Kidney capillary endothelial cell (primary cell): ENCODE results near the gene PTPRE.
A peak's percentile ranks its signal among the peaks of the same experiment; 100 is the strongest.

ENCODE experiments used
- DNase-seq: peaks from one replicate; pipeline ENCODE4 v3.0.0-alpha.2; 2018; ENCODE audit warnings: low spot score

PTPRE gene

GRCh38 chr10:127882801-127883459 lies 24.0 kb upstream of the PTPRE start:
- DNase-seq = no peak

GRCh38 chr10:127883516-127883915 lies 23.4 kb upstream of the PTPRE start:
- no peak for DNase-seq

- DNase-seq = no peak
Observed at GRCh38 chr10:127884501-127884900, 22.4 kb upstream of the PTPRE start.

- no peak for DNase-seq
Observed at GRCh38 chr10:127886371-127887051, 20.4 kb upstream of the PTPRE start.

GRCh38 chr10:127887541-127888415 lies 19.1 kb upstream of the PTPRE start:
- DNase-seq = no peak

DNA sequence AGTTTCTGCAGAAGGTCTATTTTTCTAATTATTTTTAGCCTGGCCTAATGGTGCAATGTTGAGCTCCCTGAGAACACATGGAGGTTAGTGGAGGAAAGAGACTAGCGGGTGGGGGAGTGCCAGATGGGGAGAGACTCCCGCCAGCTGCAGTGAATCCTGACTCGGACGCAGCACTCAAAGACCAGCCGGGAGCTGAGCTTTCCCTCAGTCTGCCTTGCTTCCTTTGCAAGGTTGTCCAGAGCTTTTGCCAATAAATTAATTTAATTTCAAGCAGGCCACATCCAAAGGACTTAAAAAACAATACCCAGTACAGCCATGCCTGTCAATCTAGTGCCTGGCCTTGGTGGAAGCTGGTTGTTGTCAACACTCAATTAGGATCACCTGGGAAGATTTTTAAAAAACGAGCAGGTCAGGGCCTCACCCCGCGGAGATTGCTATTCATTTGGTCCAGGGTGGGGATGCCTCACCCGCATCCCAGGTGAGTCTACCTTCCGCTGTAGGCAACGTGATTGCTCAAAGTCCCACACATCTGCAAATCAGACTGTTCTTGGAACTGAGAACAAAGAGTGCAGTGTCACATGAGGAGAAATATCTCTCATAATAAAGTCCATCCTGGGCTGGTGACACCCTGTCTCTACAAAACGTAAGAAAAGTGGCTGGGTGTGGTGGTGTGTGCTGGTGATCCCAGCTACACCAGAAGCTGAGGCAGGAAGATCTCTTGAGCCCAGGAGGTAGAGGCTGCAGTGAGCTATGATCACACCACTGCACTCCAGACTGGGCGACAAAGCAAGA lies 18.2 kb upstream of the PTPRE start:
- no peak for DNase-seq

DNA sequence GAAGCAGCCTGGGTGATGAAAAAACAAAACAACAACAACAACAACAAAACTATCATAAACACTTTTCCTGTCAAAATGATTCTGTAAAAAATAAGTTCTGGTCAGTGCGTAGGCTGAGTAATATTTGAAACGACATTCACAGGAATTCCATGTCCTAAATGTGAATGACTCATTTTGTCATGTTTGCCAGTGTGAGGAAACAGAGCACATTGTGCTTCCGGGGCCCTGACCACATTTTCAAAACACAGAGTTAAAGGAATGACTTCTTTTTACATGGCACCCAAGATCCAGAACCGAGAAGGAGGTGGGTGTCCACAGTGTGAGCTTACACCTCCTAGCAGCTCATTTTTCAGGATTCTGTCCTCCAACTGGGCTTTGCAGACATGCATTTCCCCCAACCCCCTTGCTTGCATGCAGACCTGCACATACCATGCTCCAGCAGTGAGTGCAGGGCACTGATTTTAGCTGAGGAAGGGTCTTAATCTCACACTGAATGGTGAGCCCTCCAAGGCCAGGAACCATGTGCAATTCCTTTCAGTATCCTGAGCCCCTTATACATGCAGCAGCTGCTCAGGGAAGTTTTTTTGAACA lies 17.2 kb upstream of the PTPRE start:
- DNase-seq = peak; percentile 74

DNA sequence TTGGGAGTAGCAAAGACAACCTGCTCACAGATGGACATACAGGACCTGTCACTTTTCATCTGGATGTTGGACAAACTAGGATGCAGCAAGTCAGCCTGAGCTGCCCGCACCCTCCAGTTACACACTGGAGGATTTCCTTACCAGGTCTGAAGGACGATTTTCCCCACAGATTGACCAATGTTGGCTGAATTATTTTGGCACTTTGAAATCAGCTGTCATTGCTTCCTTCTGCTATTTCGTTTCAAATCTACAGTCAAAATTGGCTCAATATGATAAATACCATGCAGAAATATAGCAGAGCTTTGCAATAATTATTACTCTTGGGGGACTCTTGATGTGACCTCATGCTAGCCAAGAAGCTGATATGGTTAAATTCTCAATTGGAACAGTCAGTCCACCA lies 16.7 kb upstream of the PTPRE start:
- no peak for DNase-seq

DNA sequence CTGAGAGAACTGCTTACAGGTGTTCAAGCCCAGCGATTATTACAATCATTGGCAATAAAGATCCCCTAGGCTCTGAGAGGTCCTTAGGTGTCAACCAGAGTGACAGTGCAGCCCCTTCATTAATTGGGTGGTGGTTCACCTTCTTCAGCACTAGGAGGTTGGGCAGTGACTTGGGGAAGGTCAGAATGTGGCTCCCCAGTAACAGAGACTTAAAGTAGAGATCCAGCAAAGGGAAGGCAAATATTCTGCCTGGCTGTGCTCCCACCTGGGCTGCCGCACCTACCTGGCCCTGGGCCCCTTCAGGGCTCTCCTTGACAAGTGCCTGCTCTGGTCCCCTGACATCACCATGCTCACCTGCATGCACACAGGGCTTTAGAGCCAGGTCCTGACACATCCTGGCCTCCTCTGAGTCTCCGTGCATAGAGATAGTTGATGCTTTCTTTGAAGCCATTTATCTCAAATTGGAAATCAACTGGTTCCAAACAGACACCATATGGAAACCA lies 16.0 kb upstream of the PTPRE start:
- no peak for DNase-seq

- no peak for DNase-seq
Observed at GRCh38 chr10:127892743-127893142, 14.2 kb upstream of the PTPRE start, which contains the start of gene CLRN3. Gene CLRN3 (minus strand): TSS chr10:127892941. CDS start chr10:127892784, 157 bp downstream.

DNA sequence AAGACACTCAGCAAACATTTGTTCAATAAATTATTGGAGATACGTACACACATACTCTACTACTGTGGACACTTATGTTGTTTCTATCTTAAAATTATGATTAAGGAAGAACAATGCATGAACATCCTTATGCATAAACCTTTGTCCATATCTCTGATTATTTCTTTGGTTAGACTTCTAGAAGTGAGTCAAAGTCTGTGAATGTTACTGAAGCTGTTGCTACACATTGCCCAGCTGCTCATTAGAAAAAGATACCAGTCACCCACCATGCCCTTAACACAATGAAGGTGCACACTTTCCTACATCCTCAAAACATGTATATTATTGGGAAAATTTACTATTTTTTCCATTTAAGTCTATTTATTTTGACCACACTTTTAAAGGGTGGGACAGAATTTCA lies 12.8 kb upstream of the PTPRE start:
- no peak for DNase-seq

GRCh38 chr10:127896590-127896989 lies 10.3 kb upstream of the PTPRE start:
- DNase-seq = no peak

DNA sequence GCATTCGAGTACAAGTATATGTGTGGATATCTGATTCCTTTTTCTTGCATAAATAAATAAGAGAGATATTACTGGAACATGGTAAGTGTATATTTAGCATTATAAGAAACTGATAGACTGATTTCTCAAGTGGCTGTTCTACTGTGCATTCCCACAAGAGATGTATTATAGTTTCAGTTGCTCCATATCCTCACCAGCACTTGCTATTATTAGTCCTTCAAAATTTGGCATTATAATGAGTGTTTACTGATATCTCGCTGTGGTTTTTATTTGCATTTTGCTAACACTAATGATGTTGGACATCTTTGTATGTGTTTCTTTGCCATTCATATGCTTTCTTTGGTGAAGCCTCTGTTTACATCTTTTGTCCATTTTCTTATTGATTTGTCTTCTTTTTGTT lies 9.7 kb upstream of the PTPRE start:
- DNase-seq = no peak

- no peak for DNase-seq
Observed at GRCh38 chr10:127899766-127900387, 7.0 kb upstream of the PTPRE start.

GRCh38 chr10:127903789-127904188 lies 3.1 kb upstream of the PTPRE start:
- DNase-seq = no peak

DNA sequence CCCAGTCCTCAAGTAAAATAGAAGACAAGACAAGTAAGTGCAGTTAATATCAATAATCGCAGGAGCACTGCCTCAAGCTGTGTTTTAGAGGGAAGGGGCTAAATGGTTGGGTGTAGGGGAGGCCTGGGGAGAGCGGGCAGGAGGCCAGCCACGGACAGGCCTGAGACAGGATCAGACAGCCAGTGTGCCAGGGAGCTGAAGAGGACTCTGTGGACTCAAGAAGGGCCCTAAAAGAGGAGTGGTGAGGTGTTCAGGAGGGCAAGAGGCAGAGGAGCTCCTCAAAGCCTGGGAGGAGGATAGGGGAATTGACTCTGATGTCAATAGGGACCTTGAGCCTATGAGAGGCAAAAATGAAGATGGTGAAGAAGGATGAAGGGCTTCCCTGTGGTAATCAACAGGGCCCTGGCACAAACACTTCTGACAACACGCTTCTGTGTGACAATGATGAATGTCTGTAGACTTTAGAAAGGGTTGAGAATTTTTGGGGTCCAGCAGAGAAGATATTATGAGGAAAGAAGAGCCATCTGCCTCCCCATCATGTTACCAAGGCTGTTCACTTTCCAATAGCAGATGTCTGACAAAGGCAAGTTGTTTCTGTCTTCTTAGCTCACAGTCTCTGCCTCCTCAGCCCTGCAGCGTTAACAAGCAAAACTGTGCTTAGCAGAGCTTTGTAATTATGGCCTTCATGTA lies 2.4 kb upstream of the PTPRE start:
- no peak for DNase-seq

DNA sequence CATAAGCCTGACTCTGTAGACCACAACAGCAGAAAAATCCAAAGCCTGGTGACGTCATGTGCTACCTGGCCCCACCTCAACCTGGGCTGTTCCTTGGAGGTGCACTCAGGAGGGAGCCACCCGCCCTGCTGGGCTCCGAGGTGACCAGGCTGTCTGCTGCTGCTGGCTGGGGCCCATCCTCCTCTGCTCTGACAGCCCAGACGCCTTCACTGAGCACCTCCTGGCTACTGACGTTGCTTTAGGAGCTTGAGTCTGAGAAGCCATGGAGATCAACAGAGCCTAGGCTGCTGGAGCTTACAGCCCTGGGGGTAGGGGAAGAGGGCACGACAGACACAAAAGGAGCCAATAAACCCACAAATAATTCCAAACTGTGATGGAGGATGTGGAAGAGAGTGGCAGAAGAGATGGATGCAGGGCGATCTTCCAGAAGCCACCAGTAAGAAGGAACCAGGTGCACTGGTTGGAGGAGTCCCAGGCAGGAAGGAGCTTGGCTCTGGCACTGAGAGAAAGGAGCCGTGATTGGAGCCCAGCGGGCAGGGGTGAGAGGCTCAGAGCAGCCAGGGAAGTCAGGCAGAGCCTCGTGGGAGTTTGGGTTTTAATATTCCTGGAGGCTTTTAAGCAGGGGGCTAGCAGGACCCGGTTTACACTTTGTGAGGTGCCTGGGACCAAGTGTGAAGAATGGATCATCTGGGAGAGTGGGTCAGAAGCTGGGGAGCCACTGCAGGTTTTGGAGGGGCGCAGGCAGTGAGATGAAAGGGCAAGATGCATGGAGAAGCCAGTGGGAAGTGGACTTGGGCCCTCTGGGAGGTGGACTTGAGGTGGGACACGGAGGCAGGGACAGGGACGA lies 1.7 kb upstream of the PTPRE start:
- DNase-seq = no peak

GRCh38 chr10:127905848-127906261 lies 1.0 kb upstream of the PTPRE start:
- DNase-seq = no peak

DNA sequence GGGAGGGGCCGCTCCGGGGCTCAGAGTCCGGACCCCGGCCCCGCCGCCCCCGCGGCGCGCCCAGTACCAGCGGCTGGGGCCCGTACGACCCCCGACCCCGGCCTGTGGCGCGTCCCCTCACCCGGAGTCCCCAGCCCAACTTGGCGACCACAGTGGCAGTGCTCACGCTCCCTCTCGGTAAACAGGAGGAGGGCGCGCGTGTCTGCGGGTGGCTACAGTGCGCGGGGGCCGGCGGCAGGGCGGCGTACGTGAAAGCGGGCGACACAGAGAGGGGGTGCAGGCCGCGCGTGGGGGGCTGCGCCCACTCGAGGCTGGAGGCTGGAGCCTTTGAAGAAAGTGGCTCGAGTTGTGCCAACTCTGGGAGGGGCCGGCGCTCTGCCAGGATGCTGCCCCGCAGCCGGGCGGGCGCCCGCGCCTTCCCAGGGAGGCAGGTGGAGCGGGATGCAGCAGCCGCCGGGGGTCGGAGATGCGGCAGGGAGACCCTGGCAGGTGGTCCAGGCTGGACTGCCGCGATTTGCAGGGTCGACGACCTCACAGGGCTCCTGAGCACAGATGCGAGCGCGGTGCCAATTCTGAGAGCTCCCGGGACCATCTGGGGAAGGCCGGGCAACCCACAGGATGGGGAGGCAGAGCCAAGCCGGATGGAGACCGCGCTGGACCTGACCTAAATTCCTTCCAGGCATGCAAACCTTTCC lies 655 bp downstream of the PTPRE start:
- DNase-seq = peak; percentile 43
